Hematopoietic multipotent progenitor cell treated with erythropoietin and hydrocortisone succinate and interleukin-3 and kit ligand, for 15 days (in vitro differentiated cells): ENCODE measurements around the gene BEAN1.
"Not testable (repeated sequence)": the region's sequence is repeated elsewhere in the genome, so short reads cannot be mapped to it uniquely, and the experiment has no call there.

ENCODE experiments used
- DNase-seq: peaks from one replicate; pipeline ENCODE4 v3.0.0-alpha.2; 2015; ENCODE audit warnings: low spot score

The BEAN1 gene

GRCh38 chr16:66441586-66442375, 14.7 kb downstream of the BEAN1 start:
- no peak for DNase-seq

GRCh38 chr16:66442502-66443268, 15.6 kb downstream of the BEAN1 start:
- DNase-seq: no peak

- DNase-seq: no peak
Observed at GRCh38 chr16:66443269-66443652, 16.2 kb downstream of the BEAN1 start.

- DNase-seq: no peak
Observed at GRCh38 chr16:66444049-66444481, 17.0 kb downstream of the BEAN1 start.

GRCh38 chr16:66446737-66447136, 19.6 kb downstream of the BEAN1 start:
- DNase-seq: no peak

- no peak for DNase-seq
Observed at GRCh38 chr16:66447491-66447890, 20.4 kb downstream of the BEAN1 start.

GRCh38 chr16:66451548-66451947, 24.5 kb downstream of the BEAN1 start:
- DNase-seq: no peak

- DNase-seq: not testable (repeated sequence)
Observed at GRCh38 chr16:66453230-66453629, 26.1 kb downstream of the BEAN1 start.

- DNase-seq: no peak
Observed at GRCh38 chr16:66454751-66455150, 27.7 kb downstream of the BEAN1 start.

- DNase-seq: no peak
Observed at GRCh38 chr16:66455970-66456369, 28.9 kb downstream of the BEAN1 start.

- DNase-seq: no peak
Observed at GRCh38 chr16:66457888-66458287, 30.8 kb downstream of the BEAN1 start.

GRCh38 chr16:66458292-66458691, 31.2 kb downstream of the BEAN1 start:
- no peak for DNase-seq

GRCh38 chr16:66458853-66459252, 31.8 kb downstream of the BEAN1 start:
- DNase-seq: no peak

GRCh38 chr16:66459878-66460277, 32.8 kb downstream of the BEAN1 start:
- DNase-seq: no peak

- DNase-seq: no peak
Observed at GRCh38 chr16:66460703-66461102, 33.6 kb downstream of the BEAN1 start.

GRCh38 chr16:66462912-66463311, 35.8 kb downstream of the BEAN1 start:
- no peak for DNase-seq

GRCh38 chr16:66465946-66466345, 38.9 kb downstream of the BEAN1 start:
- not testable (repeated sequence) for DNase-seq

GRCh38 chr16:66466636-66467035, 39.5 kb downstream of the BEAN1 start:
- DNase-seq: not testable (repeated sequence)

GRCh38 chr16:66467611-66468010, 40.5 kb downstream of the BEAN1 start:
- DNase-seq: no peak

- no peak for DNase-seq
Observed at GRCh38 chr16:66468321-66468965, 41.3 kb downstream of the BEAN1 start.

GRCh38 chr16:66469291-66469946, 42.3 kb downstream of the BEAN1 start:
- no peak for DNase-seq

GRCh38 chr16:66469947-66470546, 43.0 kb downstream of the BEAN1 start:
- no peak for DNase-seq
